IPS-18c (cell line): ENCODE data around the gene CXCR6.
"Not testable (repeated sequence)": the region's sequence is repeated elsewhere in the genome, so short reads cannot be mapped to it uniquely, and the experiment has no call there.

Source experiments
- H3K4me3 ChIP-seq: 2 replicates; pipeline ENCODE4 v1.7.0; 2013; ENCODE audit warnings: low read depth, mild to moderate bottlenecking, low read length, moderate library complexity; ENCODE audit not compliant: insufficient read depth
- H3K9me3 ChIP-seq: one replicate; pipeline ENCODE4 v1.6.1; 2013; ENCODE audit warnings: mild to moderate bottlenecking, low read length, moderate library complexity; ENCODE audit not compliant: control insufficient read depth, insufficient read depth

CXCR6 gene

GRCh38 chr3:45988804-45989203, 45.5 kb downstream of the CXCR6 start:
- Histone ChIP-seq H3K4me3 (no peak overlapping the region), H3K9me3 (no peaks in the 10 kb centered on the region)

GRCh38 chr3:45990181-45990580, 46.9 kb downstream of the CXCR6 start:
- no peaks in the 10 kb centered on the region for H3K9me3 ChIP-seq
- H3K4me3 ChIP-seq: no peak overlapping the region

DNA sequence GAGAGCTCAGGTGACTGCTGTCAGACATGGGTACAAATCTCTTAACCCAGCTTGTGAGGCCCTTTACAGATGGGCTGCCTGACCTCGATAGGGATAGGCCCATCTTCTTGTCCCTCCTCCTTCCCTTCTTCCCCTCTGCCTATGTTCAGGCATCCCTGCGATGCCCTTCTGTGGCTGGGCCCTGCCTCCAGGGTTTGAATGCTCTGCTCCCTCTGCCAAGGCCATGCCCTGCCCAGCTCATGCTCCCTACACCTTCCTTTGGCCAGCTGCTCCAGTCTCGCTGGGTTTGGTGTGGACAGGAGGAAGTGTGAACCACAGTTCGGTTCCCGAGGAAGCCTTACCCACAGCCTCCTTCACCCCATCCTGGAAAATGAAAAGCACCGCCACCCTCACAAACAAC, 48.1 kb downstream of the CXCR6 start:
- no peaks in the 10 kb centered on the region for H3K9me3 ChIP-seq
- no peak overlapping the region for H3K4me3 ChIP-seq

GRCh38 chr3:45992133-45992729, 49.0 kb downstream of the CXCR6 start:
- Histone ChIP-seq H3K9me3 (no peaks in the 10 kb centered on the region), H3K4me3 (no peak overlapping the region)

DNA sequence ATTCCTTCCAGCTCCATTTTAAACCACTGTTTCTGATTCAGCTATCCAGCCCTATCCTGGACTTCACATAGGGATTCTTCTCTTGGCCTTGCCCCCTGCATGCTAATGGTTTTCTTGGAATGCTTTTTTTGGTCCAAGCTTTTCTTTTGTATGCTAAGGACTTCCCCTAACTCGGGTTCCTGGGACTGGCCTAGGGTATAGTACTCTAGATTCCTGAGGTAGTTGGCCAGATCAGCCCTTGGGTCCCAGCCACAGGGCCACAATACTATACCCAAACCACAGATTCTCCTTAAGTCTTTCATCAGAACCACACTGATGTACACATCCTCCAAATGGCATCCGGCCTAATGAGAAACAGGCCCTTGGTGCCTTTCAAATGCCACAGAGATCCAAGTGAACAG, 49.6 kb downstream of the CXCR6 start:
- no peak overlapping the region for H3K4me3 ChIP-seq
- no peaks in the 10 kb centered on the region for H3K9me3 ChIP-seq

GRCh38 chr3:45993421-45994027, 50.3 kb downstream of the CXCR6 start:
- H3K4me3 ChIP-seq: no peak overlapping the region

GRCh38 chr3:45994419-45995235, 51.4 kb downstream of the CXCR6 start:
- Histone ChIP-seq H3K9me3 (no peaks in the 10 kb centered on the region), H3K4me3 (peak overlapping the region; percentile 93)

More at GRCh38 chr3:45993421-45994027, 50.3 kb downstream of the CXCR6 start:
- H3K9me3 ChIP-seq: no peaks in the 10 kb centered on the region

GRCh38 chr3:45995236-45996192, 52.2 kb downstream of the CXCR6 start, which contains the start of gene FYCO1:
TSS of gene FYCO1 (minus strand) at chr3:45995824. CDS start at chr3:45984910, 10,914 bp downstream.
- H3K4me3 ChIP-seq: peak within 1 kb of the TSS; percentile 93
- no peaks in the 10 kb centered on the region for H3K9me3 ChIP-seq

DNA sequence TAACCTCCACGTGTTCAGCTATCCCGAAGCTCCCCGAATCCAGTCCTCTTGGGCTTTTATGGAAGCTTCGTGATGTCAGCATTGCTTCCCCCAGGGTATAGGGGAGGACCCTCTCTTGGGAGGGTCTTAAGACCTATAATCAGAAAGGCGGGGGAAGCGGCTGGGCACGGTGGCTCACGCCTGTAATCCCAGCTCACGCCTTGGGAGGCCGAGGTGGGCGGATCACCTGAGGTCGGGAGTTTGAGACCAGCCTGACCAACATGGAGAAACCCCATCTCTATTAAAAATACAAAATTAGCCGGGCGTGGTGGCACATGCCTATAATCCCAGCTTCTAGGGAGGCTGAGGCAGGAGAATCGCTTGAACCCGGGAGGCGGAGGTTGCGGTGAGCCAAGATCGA, 54.2 kb downstream of the CXCR6 start:
- not testable (repeated sequence) for H3K4me3 ChIP-seq, H3K9me3 ChIP-seq

- Histone ChIP-seq H3K9me3 (peaks cover 2% of the 10 kb centered on the region), H3K4me3 (no peak overlapping the region)
These were observed 54.7 kb downstream of the CXCR6 start for GRCh38 chr3:45997942-45998341.
